NCI-H1105 treated with DMSO at 0.1 percent for 48 hours (cell line): ENCODE measurements around the gene FBXL7.

ENCODE experiments used
- DNase-seq: peaks from one replicate; lab custom pipeline; 2025; lab: John Stamatoyannopoulos, UW

Gene FBXL7

DNA sequence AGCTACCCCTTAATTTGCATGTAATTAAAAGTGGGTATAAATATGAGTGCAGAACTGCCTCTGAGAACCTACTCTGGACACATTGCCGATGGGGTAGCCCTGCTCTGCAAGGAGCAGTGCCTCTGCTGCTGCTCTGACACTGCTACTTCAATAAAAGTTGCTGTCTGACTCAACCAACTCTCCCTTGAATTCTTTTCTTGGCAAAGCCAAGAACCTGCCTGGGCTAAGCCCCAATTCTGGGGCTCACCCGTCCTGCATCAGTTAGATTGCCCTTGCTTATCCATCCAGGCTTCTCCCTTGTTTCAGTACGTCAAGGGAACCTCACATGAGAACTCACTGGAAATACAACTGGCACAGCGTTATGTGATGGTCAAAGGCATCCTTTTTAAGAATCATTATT is 44.1 kb downstream of the FBXL7 start:
- no peak for DNase-seq

DNA sequence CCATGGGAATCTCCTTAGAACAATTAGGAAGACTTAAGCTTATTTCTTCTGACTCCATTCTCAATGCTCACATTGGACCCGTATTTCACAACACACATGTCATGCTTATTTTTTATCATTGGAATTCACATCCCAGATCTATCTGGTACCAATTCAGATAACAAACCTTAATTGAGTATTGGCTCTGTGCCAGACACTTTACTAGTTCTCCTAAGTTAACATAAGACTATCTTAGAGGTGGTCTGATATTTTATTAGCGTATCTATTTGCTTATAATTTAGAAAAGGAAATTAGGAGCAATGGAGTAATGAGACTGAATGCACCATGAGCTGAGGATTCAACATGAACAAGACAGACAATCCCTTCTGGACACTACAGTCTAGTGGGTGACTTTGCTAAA is 45.1 kb downstream of the FBXL7 start:
- no peak for DNase-seq

DNA sequence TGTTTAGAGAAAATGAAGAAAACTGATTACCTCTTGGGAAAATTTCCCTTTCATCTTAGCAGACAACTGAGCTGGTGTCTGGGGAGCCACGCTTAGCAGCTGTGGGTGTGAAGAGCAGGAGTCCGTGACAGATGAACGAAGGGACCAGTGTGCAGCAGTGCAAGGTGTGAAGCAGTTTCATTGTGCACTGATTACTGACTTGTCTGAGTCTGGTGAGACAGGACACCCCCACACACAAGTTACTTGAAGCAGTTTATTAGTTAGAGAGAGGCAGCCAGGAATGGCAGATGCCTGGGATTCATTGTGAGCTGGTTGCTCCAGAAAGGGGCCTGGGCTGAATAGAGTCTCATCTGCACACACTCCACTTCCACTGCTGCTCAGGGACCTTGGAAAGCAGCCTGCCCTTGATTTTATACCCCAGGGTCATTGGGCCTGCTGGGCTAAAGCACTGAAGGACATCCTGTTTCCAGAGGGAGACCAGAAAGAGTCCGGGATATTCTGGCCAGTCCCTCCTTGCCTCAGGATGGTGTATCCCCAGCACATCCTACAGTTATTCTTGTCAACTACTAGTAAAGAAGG is 47.4 kb downstream of the FBXL7 start:
- DNase-seq, result no peak

DNA sequence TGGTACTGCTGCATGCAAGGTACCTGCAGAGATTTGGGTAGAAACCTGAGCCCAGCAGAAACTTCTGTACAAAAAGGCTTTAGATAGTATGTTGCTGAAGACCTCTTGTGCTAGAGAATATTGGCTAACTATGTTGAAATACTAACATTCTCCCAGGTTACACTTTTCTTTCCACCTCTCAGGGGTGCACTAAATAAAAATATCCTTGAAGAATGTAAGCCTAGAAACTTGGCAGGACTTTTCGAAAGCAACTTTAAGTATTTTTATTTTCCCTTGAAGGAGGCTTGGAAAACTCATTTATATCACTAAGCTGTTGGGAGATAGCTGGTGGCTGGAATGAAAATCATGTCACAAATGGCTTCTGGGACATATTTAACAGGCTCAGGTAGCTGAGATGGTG is 50.0 kb downstream of the FBXL7 start:
- no peak for DNase-seq

DNA sequence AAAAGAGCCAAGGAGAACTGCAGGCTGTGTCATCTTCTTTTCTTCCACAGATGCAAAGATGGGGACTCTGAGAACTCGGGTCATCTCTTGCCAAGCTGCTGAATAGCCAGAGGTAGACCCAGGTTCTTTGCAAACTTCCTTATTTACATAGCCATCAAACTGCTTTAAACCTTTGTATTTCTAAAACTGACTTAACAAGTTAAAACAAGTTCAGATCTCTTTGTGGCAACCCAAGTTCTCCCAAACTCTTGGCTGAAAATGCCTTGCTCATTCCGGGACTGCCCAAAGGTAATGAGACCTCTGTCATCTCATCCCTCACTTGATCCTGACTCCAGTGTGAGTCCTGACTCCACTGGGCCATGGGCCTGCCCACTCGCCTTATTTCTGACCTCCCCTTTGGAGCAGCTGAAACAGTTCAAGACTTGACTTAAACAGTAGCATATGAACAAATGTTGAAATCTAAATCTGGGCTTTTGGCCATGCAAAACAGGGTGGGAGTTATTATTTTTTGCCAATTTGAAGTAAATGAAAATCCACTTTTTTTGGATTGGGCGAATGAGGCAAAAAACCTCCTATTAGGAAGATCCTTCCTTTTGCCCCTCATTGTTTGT is 50.6 kb downstream of the FBXL7 start:
- DNase-seq, result no peak

DNA sequence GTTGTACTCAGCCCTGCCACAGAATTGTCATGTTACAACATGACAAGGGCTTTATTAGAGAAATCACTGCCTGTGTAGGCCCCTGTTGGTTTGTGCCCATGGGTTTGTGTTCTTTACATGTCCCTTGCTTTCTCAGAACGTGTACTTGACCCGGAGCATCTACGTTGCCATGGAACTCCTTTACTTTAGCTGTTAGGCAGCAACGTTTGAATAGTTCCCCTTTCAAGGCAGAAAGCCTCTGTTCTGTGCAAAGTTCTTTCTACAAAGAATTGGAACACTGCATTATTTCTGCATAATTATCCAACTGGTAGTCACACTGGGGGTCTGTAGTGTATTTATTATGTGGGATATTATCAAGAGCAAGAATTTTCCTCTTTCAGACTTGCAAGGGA is 51.1 kb downstream of the FBXL7 start:
- DNase-seq, result no peak

DNA sequence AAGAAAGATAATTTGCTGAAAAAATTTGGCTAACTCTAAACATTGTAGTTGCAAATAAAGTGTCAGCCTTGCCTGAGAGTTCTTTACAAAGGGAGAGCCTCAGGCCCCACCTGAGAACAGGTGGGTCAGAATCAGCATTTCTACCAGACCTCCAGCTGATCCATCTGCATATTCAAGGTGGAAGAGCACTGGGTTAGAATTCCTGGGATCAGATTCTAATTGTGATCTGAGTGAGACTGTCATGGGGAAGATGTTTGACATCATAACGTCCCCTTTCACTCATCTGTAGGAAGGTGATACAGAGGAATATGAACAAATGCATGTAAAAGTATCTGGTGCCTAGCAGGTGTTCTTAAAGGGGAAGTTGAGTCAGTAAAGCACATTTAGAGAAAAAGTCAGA is 54.6 kb downstream of the FBXL7 start:
- no peak for DNase-seq

DNA sequence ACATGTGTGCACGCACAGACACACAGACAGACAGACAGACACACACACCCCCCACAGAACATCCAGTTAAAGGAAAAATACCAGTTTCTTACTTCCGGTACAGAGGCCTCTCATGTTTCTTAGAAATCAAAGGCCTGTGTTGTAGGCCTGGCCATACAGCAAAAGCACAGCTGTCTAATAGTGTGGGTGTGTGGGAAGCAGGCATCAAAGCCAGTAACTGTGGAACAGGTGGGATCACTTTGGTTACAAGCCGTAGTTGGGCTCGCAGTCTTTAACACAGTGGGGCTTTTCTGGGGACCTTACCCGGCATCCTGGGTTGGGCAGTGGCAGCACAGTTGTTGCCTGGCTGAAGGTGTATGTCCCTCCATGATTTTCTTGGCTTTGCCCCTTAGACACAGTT is 55.2 kb downstream of the FBXL7 start:
- no peak for DNase-seq

DNA sequence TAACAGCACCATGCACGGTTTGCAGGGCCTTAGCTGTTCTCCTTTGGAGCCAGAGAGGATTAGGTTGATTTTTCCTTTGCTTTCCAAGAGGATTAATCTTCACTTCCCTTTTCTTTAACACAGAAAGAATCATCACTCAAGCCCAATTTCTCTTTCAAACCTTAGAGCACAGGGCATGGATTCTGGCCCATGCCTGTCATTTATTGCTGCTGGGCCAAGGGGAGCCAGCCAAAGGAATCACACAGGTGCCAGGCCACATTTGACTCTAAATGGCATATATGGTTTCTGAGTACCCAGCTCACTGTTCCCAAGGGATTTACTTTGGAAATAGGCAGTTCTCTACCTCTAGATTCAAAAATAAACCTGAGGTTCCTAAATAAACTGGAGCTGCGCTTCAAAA is 58.3 kb downstream of the FBXL7 start:
- DNase-seq, result no peak

DNA sequence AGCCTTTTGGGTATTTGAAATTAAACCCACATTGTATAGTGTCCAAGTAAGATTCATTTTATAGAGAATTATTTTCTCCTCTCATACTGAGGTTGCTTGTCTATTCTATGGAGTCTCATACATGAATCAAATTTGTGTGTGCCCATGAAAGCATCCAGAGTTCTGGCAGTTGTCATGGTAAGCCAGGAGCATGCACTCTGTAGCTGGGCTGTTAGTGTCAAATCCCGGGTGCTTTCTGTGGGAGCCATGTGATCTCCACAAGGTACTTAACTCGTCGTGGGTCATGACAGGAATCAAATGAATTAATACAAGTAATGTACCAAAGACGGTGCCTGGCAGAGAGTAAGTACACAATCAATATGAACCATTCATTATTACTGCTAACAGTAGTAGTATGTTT is 58.7 kb downstream of the FBXL7 start:
- DNase-seq, result no peak

DNA sequence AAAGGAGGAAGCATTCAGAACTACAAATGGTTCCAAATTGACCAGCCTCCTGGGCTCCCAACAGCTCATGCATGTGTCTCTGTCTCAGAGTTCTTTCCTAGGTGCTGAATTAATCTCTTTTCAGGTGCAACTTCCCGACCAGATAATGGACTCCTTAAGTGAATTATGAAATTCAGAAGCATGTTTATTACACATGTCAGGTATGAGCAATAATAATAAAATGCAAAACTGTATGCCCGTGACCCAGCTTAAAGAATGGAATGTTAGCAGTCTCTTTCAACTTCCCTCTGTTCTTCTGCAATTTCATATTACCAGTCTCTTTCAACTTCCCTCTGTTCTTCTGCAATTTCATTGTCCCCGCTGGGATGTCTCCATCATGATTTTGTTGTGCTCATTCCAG is 60.4 kb downstream of the FBXL7 start:
- DNase-seq, result no peak

DNA sequence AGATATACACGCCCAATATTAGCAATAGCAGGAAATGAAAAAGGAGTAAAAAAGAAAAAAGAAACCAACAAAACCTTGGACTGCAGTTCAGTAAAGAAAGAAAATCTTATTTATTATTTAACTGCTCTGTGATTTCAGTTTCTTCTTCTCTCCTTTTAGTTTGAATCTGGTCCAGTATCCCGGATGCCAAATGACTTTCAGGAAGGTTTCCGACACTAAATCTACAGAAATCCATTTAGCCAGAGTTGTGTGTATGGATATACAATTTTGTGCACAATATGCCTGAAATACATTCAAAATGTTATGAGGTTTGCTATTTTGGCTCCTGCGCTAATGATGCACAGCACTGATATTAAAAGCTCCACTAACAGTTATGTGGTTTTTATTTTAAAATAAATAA is 64.5 kb downstream of the FBXL7 start:
- no peak for DNase-seq

DNA sequence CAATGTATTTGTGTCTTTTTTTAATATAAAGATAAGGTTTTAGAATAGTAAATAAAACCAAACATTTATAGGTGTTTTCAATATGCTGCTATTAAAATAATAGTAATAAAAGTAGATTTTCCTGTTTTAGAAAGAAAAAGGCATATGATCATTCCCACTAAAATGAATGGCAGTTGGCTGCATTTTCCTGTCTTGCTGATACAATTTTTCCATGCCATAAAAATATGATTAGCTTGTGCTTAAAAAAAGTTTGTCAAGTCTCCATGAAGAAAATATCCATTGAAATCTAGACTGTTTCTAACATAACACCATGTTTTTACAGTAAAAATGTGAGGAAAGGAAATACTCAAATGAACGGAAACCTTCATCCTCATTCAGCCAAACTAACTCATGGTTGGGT is 65.0 kb downstream of the FBXL7 start:
- no peak for DNase-seq

DNA sequence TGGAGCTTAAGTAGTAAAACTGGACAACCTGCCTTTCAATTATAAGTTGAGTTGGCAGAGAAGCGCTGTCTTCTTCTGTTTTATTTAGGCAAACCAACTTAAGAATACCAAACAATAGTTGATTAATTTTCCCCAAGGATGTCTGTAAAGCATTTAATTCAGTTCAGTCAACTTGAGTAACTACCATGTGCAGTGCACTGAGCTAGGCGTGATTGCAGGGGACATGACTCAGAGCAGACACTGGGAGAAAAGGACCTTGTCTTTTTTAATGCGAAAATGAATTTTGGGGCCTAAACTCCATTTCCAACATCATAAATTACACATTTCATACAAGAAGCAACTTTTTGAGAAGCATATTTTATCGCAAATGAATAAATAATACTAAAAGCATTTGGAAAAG is 66.3 kb downstream of the FBXL7 start:
- DNase-seq, result no peak

DNA sequence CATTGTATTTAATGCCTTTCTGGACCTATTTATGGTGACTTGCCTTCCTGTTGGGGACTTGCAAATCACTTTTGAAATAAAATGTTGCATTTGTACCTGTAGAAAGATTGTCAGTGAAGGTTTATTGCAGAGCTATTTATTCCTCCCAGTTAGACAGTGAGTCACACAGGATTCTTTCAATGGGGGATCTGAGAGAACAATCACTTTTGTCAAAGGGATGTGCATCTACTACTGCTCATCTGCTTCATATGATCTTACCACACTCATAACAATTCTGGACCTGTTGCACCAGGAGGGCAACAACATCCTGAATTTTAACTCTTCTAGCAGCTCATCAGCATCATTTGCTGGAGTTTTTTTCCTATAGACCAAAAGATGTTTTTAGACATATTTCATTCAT is 66.8 kb downstream of the FBXL7 start:
- DNase-seq, result no peak

DNA sequence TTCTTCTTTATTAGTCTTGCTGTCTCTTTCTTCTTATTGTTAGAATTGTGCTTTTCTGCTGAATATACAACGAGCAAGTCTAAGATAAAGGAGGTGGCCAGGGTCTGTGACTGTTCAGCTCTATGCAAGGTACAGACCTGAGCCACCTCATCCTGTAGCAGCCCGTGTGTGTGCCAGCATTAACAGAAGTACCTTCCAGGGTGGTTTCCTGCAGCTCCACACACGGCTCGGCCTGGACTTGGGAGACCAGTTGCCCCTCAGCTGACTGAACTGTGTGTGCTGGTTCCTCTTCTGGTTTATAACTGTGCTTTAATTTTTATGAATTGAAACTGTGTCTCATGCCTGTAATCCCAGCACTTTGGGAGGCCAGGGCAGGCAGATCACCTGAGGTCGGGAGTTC is 70.5 kb downstream of the FBXL7 start:
- no peak for DNase-seq

DNA sequence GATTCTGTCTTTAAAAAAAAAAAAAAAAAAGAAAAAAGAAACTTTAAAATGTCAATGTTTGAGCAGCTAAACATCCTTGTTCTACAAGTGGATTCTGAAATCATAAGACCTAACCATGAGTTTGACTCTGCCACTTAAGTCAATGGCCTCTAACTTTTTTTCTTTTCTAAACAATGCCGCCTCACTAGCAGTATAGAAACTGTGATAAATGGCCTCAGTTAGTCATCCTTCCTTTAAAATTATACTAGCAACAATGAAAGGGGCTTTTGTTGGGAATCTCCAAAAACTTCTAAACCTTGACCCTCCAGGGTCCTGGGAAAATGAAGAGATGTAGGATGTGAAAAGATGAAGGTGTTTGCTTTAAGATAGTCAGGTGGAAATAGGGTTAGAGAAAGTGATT is 71.1 kb downstream of the FBXL7 start:
- DNase-seq, result no peak

DNA sequence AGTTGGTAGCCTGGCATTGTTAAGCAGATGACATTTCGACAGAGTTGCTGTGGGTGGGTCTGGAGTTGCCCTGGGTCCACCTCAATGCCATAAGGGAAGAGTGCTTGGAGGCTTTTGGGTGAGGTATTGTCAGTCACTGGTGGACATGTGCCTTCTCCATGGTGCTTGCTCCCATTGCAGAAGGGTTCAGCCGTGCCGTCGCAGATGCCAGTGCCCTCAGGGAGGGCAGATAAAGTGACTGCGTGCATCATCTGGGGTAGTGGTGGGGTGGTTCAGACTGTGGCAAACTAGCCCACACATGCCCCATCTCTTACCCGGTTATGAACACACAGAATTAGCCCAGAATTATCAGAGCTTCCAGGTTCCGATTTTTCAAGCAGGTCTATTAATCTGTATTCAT is 71.6 kb downstream of the FBXL7 start:
- DNase-seq, result no peak

DNA sequence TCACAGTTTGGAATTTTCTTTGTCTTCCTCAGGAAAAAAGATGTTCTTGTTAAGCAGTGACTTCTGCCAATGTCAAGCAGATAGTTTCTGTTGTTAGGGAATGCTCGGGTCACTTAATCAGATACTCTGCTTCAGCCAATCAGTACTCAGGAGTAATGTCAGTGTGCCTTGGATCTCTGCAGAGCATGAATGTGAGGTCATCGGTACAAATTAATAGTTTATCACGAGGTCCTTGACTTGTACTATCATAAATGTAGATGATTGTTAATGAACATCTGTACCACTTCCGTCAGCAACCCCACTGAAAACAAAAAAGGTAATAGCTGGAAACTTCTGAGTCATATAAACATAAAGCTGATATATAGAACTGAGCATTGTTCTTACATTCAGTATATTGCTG is 73.6 kb downstream of the FBXL7 start:
- DNase-seq, result no peak

DNA sequence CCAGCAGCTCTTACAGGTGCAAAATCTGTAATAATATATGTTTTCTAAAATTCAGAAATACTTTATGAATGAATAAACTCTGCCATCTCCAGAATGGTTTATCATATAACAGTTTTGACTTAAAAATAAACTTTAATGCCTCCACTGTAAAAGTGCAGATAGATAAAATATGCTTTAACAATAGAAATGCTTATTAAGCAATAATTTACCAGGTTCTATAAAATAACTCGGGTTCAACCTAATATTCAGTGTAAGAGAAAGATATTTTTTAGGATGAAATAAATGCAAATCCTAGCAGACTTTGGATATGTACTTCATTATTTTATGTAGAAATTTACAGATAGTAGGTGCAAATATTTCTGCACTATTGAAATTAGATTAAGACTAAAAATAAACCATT is 74.1 kb downstream of the FBXL7 start:
- DNase-seq, result no peak

DNA sequence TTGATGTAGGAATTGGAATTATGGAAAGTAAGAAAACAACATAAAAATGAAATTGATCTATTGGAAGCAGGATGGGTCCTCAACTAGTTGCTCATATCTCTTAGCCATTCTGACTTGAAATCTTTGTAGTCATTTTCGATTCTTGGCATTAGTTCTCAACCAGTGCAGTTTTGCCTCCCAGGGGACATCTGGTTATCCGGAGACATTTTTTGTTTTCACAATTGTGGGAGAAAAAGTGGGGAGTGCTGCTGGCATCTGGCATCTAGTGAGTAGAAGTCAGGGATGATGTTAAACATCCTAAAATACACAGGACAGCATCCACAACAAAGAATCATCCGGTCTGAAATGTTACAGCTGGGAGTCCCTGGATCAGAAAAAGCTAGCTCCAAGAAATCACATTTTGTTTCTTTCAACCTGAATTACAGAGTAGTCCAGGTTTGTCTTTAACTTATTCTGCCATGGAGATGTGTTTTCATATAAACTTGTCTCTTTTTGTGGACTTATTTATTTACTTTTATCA is 74.9 kb downstream of the FBXL7 start:
- no peak for DNase-seq

DNA sequence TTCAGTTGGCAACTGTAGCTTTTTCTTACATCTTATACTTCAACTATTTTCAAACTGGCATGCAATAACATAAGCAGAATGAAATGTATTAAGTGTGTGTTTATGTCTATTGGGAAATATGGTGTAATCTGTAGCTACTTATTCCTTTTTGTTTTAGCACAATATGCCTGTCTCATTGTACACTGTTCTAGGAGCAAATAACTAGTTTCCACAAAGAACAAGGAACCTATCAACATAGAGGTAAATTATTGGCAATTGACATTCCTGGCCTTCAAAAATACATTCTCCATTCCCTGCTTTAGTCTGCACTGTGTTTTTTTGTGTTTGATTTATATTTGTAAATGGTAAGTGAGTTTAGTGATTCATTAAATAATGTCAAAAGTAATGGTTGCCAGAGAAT is 75.7 kb downstream of the FBXL7 start:
- no peak for DNase-seq

DNA sequence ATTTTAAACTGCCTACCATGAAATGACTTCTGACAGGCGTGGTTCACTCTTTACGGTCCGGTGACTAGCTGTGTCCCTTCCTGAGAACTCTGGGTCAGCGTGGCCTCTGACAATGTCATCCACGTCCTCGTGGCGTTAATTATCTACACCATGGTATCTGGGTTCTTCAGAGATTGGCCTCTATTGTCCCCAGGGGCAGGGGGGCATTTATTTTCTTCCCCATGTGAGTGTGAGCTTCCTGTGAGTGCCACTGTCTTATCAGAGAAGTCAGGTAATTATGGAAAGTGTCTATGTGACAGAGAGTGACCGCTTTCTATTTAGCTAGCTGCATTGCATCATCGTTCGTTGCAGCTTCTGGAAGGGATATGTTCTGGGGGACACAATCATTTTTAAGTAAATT is 77.2 kb downstream of the FBXL7 start:
- DNase-seq, result no peak

DNA sequence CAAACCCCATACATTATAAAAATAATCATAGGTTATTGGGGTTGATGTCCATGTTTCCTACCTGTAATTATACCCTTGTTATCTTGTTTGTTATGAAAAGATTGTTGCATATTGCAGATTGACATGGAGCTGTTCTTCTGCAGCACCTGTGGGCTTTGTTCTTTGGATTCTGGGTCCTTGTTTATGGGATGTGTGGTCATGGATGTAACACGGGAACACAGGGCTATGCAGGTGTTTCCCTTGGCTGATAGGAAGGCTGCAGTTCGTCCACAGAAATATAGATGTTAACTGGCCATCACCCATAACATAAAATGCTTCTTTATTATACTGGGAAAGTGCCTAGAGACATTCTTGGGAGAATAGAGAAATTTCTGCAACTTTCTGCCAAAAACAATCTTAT is 77.9 kb downstream of the FBXL7 start:
- DNase-seq, result no peak
